Astrocyte (in vitro differentiated cells and primary cell): Measurements from ENCODE around the gene TMEM40.

Experiments used
- CTCF ChIP-seq: IDR thresholded peaks from 2 replicates; pipeline ENCODE4 v1.5.1; 2011; ENCODE audit warnings: low read depth, mild to moderate bottlenecking, inconsistent platforms, low read length, moderate library complexity; ENCODE audit not compliant: insufficient read depth
- EZH2 ChIP-seq: IDR thresholded peaks from 2 replicates; pipeline ENCODE4 v1.6.1; 2012; ENCODE audit warnings: mild to moderate bottlenecking, low read length, inconsistent platforms; ENCODE audit not compliant: insufficient read depth

- no peak for TF ChIP-seq CTCF
- TF ChIP-seq EZH2, result no peak
Observed at GRCh38 chr3:12758025-12758781, 856 bp downstream of the TMEM40 start.
